Activated CD4-positive, CD25-positive, alpha-beta regulatory T cell (primary cell): ENCODE data around the gene SMPD2.

Experiments used
- DNase-seq, 4 experiments: peaks; one replicate each; lab custom pipeline; 2025; lab: John Stamatoyannopoulos, UW

Gene SMPD2

DNA sequence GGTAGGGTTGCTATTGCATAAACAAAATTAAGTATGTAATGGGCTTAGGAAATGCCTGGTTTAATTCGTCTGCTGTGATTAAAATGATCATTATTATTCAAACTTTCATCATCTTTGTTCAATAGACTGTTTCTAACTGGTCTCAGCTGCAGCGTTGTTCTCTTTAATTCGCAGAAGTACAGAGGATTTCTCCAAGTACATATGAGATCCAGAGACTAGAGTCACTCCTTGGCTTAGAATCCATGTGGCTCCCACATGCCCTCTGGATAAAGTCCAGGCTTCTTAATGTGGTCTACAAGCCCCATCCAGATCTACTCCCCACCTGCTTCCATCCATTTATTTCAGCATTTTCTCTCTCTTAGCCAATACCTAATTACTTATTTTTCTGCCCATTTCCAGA lies 43.6 kb downstream of the SMPD2 start:
- no peak for DNase-seq

DNA sequence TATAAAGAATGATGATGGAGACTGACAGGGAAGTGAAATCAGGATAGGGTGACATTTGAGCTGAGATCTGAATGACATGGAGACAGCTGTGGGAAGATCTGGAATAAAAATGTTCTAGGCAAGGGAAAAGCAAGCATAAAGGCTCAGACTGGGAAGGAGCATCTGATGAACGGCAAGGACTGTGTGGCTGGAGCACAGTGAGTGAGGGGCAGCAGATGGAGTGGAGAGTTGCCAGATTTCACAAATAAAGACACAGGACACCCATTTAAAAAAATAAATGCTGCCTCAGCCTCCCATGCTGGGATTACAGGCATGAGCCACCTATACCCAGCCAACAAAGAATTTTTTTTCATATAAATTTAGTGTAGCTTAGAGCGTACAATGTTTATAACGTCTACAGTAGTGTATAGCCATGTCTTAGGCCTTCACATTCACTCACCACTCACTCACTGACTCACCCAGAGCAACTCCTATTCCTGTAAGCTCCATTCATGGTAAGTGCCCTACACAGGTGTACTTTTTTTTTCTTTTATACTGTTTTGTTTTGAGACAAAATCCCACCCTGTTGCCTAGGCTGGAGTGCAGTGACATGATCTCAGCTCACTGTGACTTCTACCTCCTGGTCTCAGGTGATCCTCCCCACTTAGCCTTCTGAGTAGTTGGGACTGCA lies 44.9 kb downstream of the SMPD2 start:
- no peak for DNase-seq

DNA sequence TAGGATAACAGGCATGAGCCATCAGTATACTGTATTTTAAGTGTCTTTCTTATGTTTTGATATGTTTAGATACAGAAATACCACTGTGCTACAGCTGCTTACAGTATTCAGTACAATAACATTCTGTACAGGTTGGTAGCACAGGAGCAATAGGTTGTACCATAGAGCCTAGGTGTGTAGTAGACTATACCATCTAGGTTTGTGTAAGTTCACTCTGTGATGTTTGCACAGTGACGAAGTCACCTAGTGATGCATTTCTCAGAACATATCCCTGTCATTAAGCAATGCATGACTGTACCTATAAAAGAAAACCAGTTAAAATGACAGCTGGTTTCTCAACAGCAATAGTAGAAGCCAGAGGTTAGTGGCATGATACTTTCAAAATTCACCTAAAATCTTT lies 45.5 kb downstream of the SMPD2 start:
- no peak for DNase-seq

DNA sequence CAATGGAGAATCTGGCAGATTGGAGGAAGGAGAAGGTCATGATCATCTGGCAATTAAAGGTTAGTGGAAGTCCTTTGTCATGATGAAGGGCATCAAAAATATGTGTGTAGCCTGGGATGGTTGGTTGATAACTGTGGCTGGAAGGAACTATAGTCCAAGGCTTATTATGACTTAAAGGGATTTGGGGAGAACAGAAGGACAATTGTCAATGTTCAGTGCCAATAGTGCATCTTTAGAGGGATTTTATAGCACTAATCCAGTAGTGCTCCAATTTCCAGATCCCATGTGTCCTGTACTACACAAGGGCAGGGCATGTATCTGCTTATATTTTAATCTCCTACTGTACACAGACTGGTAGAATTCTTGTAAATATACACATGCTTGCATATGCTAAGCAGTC lies 47.5 kb downstream of the SMPD2 start:
- DNase-seq = no peak

DNA sequence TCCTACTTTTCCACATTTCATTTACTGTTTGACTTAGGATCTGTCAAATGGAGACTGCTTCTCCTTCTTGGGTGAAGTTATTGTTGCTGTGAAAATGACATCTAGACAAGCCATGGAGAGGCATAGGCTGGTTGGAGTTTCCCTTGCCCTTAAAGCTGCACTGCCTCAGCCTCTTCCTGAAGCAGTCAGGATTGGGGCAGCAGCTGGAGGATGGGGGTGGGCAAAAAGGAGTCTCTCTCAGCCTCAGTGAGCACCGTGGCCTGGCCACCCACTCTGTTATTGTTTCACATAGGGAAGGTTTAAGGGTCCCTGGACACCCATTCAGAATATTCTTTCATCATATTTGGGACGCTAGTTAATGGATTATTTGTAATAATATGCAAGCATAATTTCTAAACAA lies 50.2 kb downstream of the SMPD2 start:
- no peak for DNase-seq

DNA sequence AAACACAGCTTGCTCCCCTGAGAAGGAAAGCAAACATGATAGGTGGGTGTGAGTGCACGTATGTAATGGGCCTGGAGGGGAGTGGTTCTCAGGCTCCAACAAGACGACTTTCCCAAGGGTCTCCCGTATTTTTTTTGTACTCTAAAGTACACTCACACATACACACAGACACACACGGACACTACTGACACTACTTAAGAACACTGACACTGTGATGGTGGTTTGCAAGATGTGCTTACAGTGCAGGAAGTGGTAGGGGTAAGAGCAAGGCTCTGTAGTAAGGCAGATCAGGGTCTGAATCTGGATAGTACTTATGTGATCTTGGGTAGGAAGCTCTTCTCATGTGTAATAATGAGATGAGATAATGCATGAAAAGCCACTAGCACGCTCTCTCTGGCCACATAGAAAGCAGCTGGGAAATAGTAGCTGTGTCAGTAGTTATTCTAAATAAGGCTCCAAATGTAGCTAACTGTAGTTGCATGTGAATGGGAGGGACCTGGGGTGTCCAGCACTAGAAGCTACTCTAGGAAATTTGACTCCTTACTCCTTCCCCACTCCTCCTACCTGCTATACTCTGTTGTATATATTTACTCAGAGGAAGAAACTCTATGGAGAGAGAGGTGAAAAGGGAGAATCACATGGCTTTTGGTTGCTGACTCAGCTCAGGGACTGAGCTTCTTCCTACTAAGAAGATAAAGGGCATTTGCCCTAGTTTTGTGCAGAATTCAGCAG lies 50.8 kb downstream of the SMPD2 start:
- DNase-seq = no peak
